GM21786 (cell line): ENCODE results near the gene DNAJC10.
"Not testable (repeated sequence)": the region's sequence is repeated elsewhere in the genome, so short reads cannot be mapped to it uniquely, and the experiment has no call there.

Experiments used
- ATAC-seq: cut with Tn5 transposase; IDR thresholded peaks from one replicate; pipeline ENCODE4 v1.9.1; 2021; ENCODE audit not compliant: unreplicated experiment

The DNAJC10 gene

GRCh38 chr2:182782686-182783085, 66.6 kb downstream of the DNAJC10 start:
- not testable (repeated sequence) for ATAC-seq

GRCh38 chr2:182784058-182784706, 68.1 kb downstream of the DNAJC10 start:
- ATAC-seq: no peak

GRCh38 chr2:182784777-182785176, 68.7 kb downstream of the DNAJC10 start:
- ATAC-seq: no peak

GRCh38 chr2:182792441-182792840, 76.4 kb downstream of the DNAJC10 start:
- no peak for ATAC-seq

GRCh38 chr2:182798736-182799135, 82.7 kb downstream of the DNAJC10 start:
- ATAC-seq: no peak

- ATAC-seq: no peak
Observed at GRCh38 chr2:182804128-182804527, 88.1 kb downstream of the DNAJC10 start.

GRCh38 chr2:182807319-182807718, 91.3 kb downstream of the DNAJC10 start:
- ATAC-seq: no peak

GRCh38 chr2:182810087-182810486, 94.0 kb downstream of the DNAJC10 start:
- no peak for ATAC-seq

GRCh38 chr2:182814380-182814779, 98.3 kb downstream of the DNAJC10 start:
- no peak for ATAC-seq

GRCh38 chr2:182814804-182815203, 98.7 kb downstream of the DNAJC10 start:
- no peak for ATAC-seq

GRCh38 chr2:182816866-182817265, 100.8 kb downstream of the DNAJC10 start:
- no peak for ATAC-seq

- ATAC-seq: no peak
Observed at GRCh38 chr2:182817558-182817957, 101.5 kb downstream of the DNAJC10 start.

GRCh38 chr2:182818501-182818900, 102.4 kb downstream of the DNAJC10 start:
- ATAC-seq: no peak

- no peak for ATAC-seq
Observed at GRCh38 chr2:182818925-182819324, 102.9 kb downstream of the DNAJC10 start.

GRCh38 chr2:182819412-182819811, 103.4 kb downstream of the DNAJC10 start:
- no peak for ATAC-seq

GRCh38 chr2:182821182-182821581, 105.1 kb downstream of the DNAJC10 start:
- no peak for ATAC-seq

- ATAC-seq: no peak
Observed at GRCh38 chr2:182822733-182823132, 106.7 kb downstream of the DNAJC10 start.

GRCh38 chr2:182824056-182824766, 108.2 kb downstream of the DNAJC10 start:
- ATAC-seq: no peak

GRCh38 chr2:182824767-182825158, 108.7 kb downstream of the DNAJC10 start:
- no peak for ATAC-seq

- no peak for ATAC-seq
Observed at GRCh38 chr2:182826064-182826463, 110.0 kb downstream of the DNAJC10 start.

- ATAC-seq: no peak
Observed at GRCh38 chr2:182826496-182826895, 110.4 kb downstream of the DNAJC10 start.

- ATAC-seq: no peak
Observed at GRCh38 chr2:182827182-182827879, 111.3 kb downstream of the DNAJC10 start.
